ENCODE measurements around the gene TIGD6. TPM values are rescaled to one million over a fixed set of nuclear protein-coding genes. Genes with fewer than 3 reads are reported as not detected.

The TIGD6 gene
- total RNA-seq, 1 donor from 2014 or later = 4.1 TPM

- peak; percentile 88 for DNase-seq (ENCODE audit: low read depth)
- TF ChIP-seq CTCF (IDR thresholded peaks at IDR 0.05; ENCODE audit: insufficient read depth, low read length, poor library complexity, severe bottlenecking) = no peak
- Histone ChIP-seq H3K27me3 (ENCODE audit: control insufficient read depth, insufficient read depth, low read length) (no peaks in the 10 kb centered on the region), H3K36me3 (ENCODE audit: control insufficient read depth, insufficient read depth, low read length) (no peaks in the 10 kb centered on the region), H3K4me3 (ENCODE audit: low read depth, low read length) (peak within 1 kb of the TSS; percentile 77)
These were observed 39.9 kb downstream of the TIGD6 start, which contains the start of gene SLC26A2 for GRCh38 chr5:149960272-149961185. Gene SLC26A2, plus strand, starts transcription at chr5:149960758. Its CDS starts 16,895 bp downstream, at chr5:149977653.

- no peak for DNase-seq (ENCODE audit: low read depth)
- Histone ChIP-seq H3K4me3 (ENCODE audit: low read depth, low read length) (peak overlapping the region; percentile 77), H3K36me3 (ENCODE audit: control insufficient read depth, insufficient read depth, low read length) (no peaks in the 10 kb centered on the region), H3K27me3 (ENCODE audit: control insufficient read depth, insufficient read depth, low read length) (no peaks in the 10 kb centered on the region)
- TF ChIP-seq CTCF (IDR thresholded peaks at IDR 0.05; ENCODE audit: insufficient read depth, low read length, poor library complexity, severe bottlenecking) = peak; percentile 41
These were observed 40.8 kb downstream of the TIGD6 start for GRCh38 chr5:149959406-149960236.

GRCh38 chr5:149957855-149958254 is 42.6 kb downstream of the TIGD6 start:
- Histone ChIP-seq H3K4me3 (ENCODE audit: low read depth, low read length) (no peak overlapping the region), H3K27me3 (ENCODE audit: control insufficient read depth, insufficient read depth, low read length) (no peaks in the 10 kb centered on the region), H3K36me3 (ENCODE audit: control insufficient read depth, insufficient read depth, low read length) (no peaks in the 10 kb centered on the region)
- peak; percentile 91 for DNase-seq (ENCODE audit: low read depth)
- no peak for TF ChIP-seq CTCF (IDR thresholded peaks at IDR 0.05; ENCODE audit: insufficient read depth, low read length, poor library complexity, severe bottlenecking)

GRCh38 chr5:149956685-149957084 is 43.8 kb downstream of the TIGD6 start:
- Histone ChIP-seq H3K36me3 (ENCODE audit: control insufficient read depth, insufficient read depth, low read length) (no peaks in the 10 kb centered on the region), H3K27me3 (ENCODE audit: control insufficient read depth, insufficient read depth, low read length) (no peaks in the 10 kb centered on the region), H3K4me3 (ENCODE audit: low read depth, low read length) (no peak overlapping the region)
- no peak for TF ChIP-seq CTCF (IDR thresholded peaks at IDR 0.05; ENCODE audit: insufficient read depth, low read length, poor library complexity, severe bottlenecking)
- no peak for DNase-seq (ENCODE audit: low read depth)

GRCh38 chr5:149954798-149955197 is 45.7 kb downstream of the TIGD6 start:
- Histone ChIP-seq H3K27me3 (ENCODE audit: control insufficient read depth, insufficient read depth, low read length) (no peaks in the 10 kb centered on the region), H3K4me3 (ENCODE audit: low read depth, low read length) (no peak overlapping the region), H3K36me3 (ENCODE audit: control insufficient read depth, insufficient read depth, low read length) (no peaks in the 10 kb centered on the region)
- no peak for DNase-seq (ENCODE audit: low read depth)
- no peak for TF ChIP-seq CTCF (IDR thresholded peaks at IDR 0.05; ENCODE audit: insufficient read depth, low read length, poor library complexity, severe bottlenecking)
